HCT116 (cell line): ENCODE measurements around the gene LDLRAD4.

Experiments
- CTCF ChIP-seq, 3 experiments: fragments of 200-600 bp in 1 of 3; sonication (generic) in 1 of 3; IDR thresholded peaks in 2 of 3; conservative IDR thresholded peaks in 1 of 3; 2 replicates each; pipeline ENCODE4 v1.5.1; 2012 to 2017; ENCODE audit warnings: low read depth in 2 of 3, low read length in 2 of 3, antibody characterized with exemption in 1 of 3, borderline replicate concordance in 1 of 3, control low read depth in 1 of 3, mild to moderate bottlenecking in 1 of 3, mixed read lengths in 1 of 3, mixed run types in 1 of 3, moderate library complexity in 1 of 3; ENCODE audit not compliant: insufficient read depth in 1 of 3
- EZH2phosphoT487 ChIP-seq: fragments of 200-600 bp; IDR thresholded peaks from 2 replicates; pipeline ENCODE4 v1.6.1; 2018; ENCODE audit warnings: antibody characterized with exemption, borderline replicate concordance
- RAD21 ChIP-seq: IDR thresholded peaks from 2 replicates; pipeline ENCODE4 v1.6.1; 2012; ENCODE audit warnings: low read depth, mild to moderate bottlenecking
- REST ChIP-seq: IDR thresholded peaks from 2 replicates; pipeline ENCODE4 v1.6.1; 2012; ENCODE audit warnings: low read depth
- YY1 ChIP-seq: IDR thresholded peaks from 2 replicates; pipeline ENCODE4 v1.6.1; 2011; ENCODE audit warnings: low read length, low read depth, moderate library complexity, mild to moderate bottlenecking; ENCODE audit not compliant: insufficient replicate concordance; ENCODE audit errors: extremely low read depth
- ZFX ChIP-seq: fragments of 450-650 bp; IDR thresholded peaks from 2 replicates; pipeline ENCODE4 v1.6.1; 2017

GRCh38 chr18:13374468-13375301 lies 156.1 kb downstream of the LDLRAD4 start:
- TF ChIP-seq ZFX = no peak
- TF ChIP-seq YY1 = no peak
- no peak for TF ChIP-seq RAD21
- TF ChIP-seq REST = no peak
- TF ChIP-seq CTCF (IDR thresholded peaks at IDR 0.05 in 2 of 3, conservative IDR thresholded peaks at IDR 0.05 in 1 of 3; ENCODE audit: borderline replicate concordance in 1 of 3, insufficient read depth in 1 of 3, low read depth in 2 of 3, low read length in 2 of 3) = no peak
- TF ChIP-seq EZH2phosphoT487 = no peak
